GM21515 (cell line): Measurements from ENCODE around the gene ADGRB3.

Experiments used
- ATAC-seq: cut with Tn5 transposase; IDR thresholded peaks from one replicate; pipeline ENCODE4 v1.9.1; 2021; ENCODE audit not compliant: unreplicated experiment

The ADGRB3 gene

DNA sequence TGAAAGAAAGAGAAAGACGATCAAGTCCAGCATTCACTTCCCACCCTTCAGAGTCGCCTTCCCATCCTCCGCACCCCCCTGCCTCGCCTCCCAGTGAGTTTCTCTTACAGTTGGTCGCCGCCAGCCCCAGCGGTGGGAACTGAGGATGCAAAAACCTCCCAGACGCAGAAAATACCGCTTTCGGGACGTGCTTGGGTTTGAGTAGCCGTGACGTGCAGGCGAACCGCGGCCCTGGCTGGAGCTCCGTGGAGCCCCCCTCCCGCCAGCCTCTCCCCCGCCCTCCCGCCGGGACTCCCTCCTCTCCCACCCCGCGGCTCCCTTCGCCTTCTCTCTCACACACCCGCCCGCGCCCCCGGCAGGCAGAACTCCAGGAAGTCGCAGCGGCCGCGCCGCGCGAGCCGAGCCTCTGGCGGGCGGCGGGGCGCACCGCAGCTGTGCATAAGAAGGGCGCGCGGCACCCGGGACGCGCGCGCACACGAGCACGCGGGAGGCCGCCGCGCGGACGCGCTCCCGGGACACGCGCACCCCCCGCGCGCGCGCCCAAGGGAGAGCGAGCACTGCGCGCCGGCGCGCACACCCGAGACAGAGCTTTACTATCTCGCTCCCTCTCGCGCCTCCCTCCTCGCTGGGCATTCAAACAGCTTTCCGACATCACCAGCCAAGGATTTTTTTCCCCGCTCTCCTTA lies at the start of gene ADGRB3:
Gene ADGRB3 (plus strand): TSS at position 557 of the 686 bp plus-strand sequence. CDS start 3,394 bp downstream, outside the sequence.
- peak; percentile 80 for ATAC-seq

DNA sequence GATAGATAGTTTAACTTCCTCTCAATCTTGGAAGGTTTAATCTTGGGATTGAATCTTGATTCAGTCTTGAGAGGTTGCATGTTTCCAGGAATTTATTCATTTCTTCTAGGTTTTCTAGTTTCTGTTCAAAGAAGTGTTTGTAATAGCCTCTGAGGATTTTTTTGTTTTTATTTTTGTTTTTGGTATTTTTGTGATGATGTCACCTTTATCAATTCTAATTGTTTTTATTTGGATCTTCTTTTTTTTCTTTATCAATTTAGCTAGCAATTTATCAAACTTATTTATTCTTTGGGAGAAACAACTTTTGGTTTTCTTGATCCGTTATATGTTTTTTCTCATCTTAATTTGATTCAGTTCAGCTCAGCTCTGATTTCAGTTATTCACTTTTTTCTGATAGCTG lies 41.5 kb upstream of the ADGRB3 start:
- ATAC-seq: no peak

DNA sequence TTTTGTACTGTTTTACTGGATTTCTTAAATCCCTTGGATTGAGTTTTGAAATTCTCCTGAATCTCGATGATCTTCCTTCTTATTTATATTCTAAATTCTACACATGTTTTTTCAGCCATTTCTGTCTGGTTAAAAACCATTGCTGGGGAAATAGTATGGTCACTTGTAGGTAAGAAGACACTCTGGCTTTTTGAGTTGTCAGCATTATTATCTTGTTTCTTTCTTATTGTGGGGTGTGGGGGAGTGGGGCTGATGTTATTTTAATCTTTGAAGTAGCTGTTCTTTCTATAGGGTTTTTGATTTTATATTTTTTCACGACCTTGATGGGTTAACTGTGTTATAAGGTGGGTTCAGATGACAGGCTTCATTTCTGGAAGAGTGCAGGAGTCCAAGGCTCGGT lies 37.4 kb upstream of the ADGRB3 start:
- no peak for ATAC-seq

DNA sequence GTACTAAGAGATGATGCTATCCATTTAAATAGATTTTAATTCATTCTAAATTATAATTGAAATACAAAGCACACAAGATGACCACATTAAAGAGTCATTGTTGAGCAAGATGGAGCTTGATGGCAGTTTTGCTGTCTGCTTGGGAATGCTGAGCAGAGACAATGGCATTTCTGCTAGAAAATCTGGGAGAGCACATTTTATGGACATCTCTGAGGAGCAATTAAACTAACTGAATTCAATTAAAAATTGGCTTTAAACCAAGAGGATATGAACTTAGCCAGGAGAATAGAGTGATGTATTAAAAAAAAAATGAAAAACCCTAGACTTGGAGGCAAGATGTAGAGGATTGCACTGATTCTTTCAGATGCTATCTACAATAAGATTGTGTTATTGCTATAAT lies 19.1 kb upstream of the ADGRB3 start:
- ATAC-seq: no peak

DNA sequence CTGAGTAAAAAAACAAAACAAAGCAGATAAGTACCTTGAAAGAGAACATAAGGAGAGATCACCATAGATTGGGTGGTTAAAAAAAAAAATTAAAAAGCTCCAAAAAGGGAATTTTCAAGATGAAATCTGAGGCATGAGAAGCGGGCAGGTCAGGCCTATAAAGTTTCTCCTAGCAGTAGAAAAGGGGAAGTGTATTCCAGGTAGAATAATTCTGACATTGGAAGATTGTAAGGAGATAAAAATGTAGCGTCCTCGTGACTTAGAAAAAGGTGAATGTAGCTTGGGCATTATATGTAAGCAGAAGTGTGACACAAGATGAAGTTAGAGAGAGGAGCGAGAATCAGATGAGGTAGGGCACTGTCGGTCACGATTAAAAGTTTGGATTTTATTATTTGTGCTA lies 9.1 kb upstream of the ADGRB3 start:
- ATAC-seq: no peak

DNA sequence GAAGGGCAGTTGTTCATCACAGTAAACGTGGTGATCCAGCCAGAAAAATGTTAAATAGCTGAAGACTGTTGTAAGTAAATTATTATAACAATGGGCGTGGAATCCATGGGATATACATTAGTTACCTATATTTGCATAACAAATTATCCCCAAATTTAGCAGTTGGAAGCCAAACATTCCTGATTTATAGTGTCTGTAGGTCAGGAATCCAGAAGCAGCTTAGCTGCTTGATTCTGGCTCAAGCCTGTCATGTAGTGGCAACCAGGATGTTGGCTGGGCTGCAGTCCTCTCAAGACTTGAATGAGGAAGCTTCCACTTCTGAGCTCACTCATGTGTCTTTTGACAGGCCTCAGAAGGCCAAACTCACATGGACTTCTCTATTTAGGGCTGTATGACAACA lies 6.9 kb upstream of the ADGRB3 start:
- ATAC-seq: no peak

DNA sequence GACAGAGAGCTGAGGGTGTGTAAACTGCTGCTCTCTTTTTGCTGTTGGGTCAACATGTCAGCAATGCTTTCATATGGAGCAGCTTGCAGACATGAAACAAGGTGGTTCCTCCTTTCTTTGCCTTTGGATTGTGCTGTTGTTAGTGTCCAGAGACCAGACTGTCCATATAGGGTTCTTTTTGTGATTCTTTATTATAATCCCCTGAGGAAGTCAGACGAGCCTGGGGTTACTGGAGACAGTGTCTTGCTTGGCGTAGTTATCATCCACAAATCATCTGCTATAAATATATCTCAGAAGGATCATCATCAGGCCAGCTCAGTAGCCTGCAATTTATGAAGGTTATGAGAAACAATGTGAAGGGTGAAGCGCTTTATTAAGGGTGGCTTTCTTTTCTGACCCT lies 2.3 kb upstream of the ADGRB3 start:
- ATAC-seq: no peak

DNA sequence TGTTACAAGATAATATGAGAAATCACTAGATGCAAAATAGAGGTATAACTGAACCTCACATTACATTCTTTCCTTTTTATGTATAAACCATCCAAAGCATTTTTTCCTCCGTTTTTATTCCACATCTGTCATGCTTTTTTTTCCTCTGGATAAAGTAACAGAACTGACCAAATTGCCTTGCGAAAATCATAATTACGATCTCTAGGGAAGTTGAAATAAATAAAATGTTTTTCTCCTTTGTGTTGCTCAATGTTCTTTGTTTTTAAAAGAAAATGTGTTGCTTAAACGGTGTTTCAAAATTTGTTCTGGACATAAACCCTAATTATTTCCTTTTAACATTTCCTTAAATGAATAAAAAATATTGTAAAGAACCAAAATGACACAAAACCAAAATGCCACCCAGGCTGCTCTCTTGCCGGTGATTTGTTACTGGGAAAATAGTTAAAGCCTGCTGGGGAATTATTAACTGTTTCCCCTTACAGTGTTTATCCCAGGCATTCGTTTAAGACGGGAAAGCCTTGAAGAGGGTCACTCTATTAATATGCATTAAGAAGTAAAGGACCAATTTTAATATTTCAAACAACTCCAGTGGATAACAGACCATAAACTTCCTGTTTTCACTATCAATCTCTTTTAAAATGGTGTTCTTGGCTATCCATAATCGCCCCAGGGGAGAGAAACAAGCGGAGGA lies 1.7 kb upstream of the ADGRB3 start:
- ATAC-seq: no peak

DNA sequence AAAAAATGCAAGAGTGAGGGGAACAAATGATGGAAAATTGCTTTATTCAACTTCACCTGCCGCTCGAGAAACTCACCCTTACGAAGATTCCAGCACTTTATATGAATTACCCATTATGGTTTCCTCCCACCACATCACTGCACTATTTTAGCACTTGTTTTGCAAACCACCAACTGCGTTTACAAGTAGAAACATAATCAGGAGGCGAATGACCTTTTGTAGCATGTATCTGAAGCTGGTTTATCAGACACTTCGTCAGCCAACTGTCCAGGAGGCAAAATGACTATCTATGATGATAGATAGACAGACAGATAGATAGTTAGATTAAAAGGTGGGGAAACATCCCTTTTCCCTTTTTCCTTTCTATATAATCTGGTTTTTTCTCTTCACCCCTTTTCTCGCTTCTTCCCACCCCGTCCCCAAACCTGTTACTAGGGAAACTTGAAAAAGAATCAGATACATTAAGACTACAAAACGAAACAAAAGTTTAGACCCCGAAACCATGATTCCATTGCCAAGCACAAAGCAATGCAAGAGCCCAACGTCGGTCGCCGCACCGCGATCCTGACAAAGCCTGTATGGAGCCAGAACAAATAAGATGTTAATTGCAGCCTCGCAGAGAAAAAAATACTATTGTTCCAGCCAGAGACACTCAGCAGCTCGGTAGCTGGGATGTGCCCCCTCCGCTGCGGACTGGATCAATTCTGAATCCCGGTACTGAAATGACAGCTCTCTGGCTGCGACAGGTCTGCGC lies 933 bp upstream of the ADGRB3 start:
- ATAC-seq: no peak

DNA sequence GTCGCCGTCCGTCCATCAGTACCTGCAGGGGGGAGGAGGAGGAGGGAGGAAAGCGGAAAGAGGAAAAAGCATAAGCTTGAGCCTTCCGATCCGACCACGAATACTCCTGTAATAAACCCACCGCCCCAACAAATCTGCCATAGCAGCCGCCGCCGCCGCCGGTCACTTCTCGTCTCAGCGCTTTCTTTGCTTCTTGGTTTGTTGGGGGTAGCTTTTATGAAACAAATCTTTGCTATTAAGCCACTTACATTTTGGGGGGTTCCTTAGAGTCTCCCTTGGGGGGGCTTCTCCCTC lies 277 bp downstream of the ADGRB3 start:
- no peak for ATAC-seq

DNA sequence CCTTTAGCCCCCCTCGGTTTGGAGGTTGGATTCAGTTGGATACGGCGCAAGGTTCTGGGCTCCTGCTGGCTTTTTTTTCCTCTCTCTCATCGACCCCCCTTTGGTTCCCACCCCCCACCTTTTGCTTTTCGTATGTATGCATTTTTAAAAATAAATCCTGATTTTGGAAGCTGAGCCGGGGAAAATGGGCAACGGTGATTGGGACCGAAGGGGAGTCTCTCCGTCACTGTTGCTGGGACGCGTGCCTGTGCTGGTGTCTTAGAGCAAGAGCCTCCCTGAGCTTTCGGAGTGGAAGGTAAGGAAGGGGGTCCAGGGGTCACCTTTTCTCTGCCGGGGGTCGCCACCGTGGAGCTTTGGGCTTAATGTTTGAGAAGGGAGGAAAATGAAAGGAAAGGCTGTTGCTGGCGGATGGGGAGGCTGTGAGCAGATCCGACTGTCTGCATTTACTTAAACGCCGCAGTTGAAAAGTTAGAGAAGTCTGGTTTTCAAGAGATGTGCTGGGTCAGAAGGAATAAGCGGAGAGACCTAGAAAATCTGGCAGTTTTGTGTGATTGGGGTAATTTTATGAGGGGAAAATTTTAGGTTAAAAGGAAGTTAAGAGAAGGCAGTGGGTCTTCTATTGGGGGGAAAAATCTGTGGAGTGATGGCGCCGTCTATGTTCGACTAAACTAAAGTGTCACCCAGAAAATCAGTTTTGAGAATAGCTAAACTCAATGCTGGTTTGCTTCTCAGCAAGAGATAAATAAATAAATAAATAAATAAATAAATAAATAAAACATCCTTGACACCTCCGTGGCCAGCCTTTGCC lies 828 bp downstream of the ADGRB3 start:
- no peak for ATAC-seq

DNA sequence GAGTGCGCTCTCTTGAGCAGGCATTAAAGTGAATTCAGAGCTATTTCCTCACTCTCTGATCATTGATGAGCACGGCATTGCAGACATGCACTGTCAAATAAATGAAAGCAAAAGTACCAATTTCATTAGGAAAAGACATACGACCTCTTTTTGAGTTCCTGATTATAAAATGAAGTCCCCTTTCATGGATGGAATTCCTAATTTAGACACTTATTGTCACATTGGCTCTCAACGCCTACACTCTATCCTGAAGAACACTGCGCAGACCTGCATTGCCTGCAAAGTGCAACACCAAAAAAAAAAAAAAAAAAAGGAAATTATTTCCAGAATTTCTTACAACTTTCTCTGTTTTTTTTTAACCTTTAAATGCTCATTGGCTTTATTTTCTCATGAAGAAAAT lies 1.6 kb downstream of the ADGRB3 start:
- ATAC-seq: no peak

DNA sequence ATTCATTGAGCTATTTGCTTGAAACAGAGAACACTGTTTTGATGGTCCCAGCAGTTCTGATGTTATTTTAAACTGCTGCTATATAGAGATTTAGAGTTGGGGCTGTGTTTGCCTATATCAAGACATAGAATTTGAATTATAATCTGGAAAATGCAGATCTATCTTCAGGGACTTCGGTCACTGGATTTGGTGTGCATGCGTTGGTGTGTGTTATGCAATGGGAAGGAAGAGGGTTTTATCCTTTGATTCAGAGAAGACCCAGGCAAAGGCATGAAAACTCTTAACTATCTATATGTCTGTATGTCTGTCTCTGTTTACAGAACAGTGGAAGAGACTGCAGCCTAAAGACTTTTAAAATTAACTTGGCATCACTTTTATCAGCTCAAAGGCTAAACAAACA lies 2.0 kb downstream of the ADGRB3 start:
- no peak for ATAC-seq

DNA sequence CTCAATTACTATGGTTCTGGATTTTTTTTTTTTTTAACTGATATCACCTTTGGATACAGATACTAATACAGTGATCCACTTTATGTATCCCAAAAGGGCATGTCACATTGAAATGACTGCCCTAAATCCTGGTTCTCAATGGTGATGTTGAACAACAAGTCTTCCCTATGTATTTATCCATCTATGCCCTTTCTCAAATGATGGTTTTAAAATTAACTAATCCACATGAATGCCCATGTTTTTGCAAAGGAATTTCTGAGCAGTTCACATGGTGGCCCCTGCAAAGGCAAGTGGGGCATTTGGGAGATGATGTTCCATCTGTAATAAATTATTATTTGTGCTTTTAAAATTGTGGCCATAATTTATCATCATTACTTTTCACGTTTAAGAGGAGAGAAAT lies 2.7 kb downstream of the ADGRB3 start:
- no peak for ATAC-seq

DNA sequence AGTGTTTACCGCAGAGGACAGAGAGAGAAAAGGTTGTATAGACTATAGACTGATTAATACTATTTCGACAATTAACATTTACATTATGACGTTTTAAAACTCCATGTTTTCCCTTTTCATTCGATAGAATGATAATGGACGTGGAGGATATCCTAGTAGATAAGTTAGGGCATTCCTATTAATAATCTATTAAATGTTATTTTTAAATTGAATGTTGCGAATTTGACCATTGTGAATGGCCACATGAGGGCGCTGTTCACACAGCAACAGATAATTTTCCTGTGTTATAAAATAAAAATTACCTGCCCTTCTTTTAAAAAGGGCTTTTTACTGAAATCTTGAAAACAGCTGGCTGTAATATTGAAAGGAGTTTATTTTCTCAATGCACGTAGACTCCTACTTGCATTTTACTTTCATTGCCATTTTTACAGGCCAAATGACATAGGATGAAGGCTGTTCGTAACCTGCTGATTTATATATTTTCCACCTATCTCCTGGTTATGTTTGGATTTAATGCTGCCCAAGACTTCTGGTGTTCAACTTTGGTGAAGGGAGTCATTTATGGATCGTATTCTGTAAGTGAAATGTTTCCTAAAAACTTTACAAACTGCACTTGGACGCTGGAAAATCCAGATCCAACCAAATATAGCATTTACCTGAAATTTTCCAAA lies 3.3 kb downstream of the ADGRB3 start:
- ATAC-seq: no peak

DNA sequence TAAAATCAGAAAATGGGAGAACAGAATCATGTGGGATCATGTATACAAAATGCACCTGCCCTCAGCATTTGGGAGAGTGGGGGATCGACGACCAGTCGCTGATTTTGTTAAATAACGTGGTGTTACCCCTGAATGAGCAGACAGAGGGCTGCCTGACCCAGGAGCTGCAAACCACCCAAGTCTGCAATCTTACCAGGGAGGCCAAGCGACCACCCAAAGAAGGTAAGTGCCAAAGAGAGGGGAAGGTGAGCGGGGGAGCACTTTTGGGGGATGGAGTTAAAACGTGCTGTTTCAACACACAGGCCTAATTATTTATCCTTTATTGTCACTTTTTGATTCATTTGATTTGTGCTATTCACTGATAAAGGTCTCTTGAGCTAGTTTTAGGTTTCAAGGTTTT lies 4.1 kb downstream of the ADGRB3 start:
- no peak for ATAC-seq

DNA sequence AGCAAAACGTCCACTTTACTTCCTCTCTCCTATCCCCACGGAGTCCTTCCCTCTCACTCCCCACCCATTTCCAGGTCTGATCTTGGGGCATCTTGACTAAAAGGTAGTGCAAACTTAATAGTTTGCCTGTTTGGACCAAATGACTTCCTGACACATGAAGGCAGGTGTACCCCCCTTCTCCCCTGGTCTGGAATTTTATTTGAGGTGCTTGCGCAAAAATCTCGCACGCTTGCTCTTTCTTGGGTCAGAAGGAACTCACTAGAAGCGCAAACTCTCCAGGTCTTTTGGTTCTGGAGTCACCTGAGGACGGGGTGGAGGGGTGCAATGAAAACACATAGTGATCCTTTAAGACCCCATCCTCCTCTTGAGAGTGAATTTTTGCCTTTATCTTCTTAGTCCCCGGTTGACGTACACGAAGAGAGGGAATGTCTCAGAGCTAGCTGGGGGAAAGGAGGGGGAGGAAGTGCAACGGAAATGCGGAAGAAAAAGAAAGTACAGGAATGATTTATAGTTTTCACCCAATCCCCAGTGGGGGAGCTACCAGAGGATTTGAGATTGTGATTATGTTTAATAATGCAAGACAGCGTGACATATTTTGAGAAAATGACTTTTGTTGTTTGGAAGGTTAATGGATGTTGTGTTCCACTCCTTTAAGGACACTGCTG lies 4.9 kb downstream of the ADGRB3 start:
- ATAC-seq: no peak

DNA sequence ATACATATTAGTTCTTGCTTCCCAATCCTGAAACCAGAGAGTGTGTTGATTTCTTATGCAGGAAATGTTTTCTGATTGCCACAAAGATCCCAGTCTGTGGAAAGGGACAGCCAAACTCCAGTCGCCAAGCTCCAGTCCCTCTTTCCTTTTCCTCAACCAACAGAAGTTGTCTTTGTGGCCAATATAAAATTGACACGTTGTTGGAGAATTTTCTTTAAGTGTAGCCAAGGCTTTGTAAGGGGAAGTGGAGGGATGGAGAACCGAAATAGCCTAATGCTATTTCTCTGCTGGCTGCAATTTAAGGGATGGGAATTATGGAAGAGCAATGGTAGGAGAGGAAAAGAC lies 5.4 kb downstream of the ADGRB3 start:
- no peak for ATAC-seq

DNA sequence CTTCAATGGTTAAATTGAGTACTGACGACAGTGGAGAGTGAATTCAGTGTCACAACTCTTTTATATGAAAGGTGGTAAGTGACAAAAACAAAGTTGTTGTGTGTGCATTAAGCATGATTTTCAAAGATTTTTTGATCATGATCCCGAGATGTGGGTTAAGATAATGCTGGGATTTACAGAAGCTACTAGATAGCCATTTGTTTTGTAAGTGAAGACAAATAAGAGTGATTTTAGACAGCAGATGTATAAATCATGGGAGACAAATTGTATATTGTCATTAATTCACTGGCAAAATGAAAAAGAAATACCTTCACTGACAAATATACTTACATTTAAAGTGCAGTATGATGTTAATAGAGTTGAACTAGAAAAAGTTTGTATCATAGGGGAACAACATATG lies 6.1 kb downstream of the ADGRB3 start:
- no peak for ATAC-seq

DNA sequence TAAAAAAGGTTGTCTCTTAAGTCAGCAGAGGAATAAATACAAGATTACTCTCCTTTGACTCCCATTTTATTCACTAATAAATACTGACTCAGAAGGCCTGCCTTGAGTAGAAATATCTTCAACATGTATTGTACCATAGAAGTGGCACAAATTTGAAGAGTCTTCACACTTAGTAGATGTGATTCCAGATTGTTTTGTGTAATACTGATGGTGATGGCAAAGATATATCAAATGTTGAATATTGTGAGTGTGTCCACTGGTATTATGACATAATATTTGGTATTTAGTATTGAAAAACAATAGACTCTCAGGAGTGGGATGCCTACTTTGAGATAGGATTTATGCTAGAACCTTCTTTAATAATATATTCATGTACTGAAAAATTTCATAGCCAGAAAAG lies 7.0 kb downstream of the ADGRB3 start:
- ATAC-seq: no peak

DNA sequence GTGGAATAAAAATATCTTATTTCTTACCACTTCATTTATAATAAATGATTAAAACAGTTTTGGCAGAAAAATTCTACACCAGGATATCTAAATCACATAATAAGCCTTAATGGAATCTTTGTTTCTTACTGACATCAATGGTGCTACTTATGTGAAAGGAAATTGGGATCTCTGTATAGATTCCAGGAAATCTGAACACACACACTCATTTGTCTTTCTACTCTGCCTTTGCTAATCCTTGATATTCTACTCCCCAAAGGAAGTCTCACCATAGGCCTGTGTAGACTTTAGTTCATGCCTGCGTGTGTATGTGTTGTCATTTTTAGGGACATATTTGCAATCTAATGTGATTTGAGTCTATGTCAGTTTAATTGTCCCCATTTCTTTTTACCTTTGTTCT lies 7.9 kb downstream of the ADGRB3 start:
- ATAC-seq: no peak
